Kidney epithelial cell (primary cell): ENCODE measurements around the gene S1PR1. TPM values are rescaled to one million over a fixed set of nuclear protein-coding genes. Genes with fewer than 3 reads are reported as not detected.
"Not testable (repeated sequence)": the region's sequence is repeated elsewhere in the genome, so short reads cannot be mapped to it uniquely, and the experiment has no call there.

Experiments used
- DNase-seq: peaks from one replicate; pipeline ENCODE4 v3.0.0-alpha.2; 2010; ENCODE audit warnings: low read depth
- H3K27me3 ChIP-seq: 2 replicates; pipeline ENCODE4 v1.6.0; 2011; ENCODE audit warnings: low read length; ENCODE audit not compliant: control insufficient read depth, insufficient read depth
- H3K36me3 ChIP-seq: 2 replicates; pipeline ENCODE4 v1.5.1; 2011; ENCODE audit warnings: low read length; ENCODE audit not compliant: control insufficient read depth, insufficient read depth
- H3K4me3 ChIP-seq: 2 replicates; pipeline ENCODE4 v1.5.1; 2011; ENCODE audit warnings: low read depth, mild to moderate bottlenecking, control low read depth, low read length
- total RNA-seq: library from RNA; depleted of rRNA; stranded (reverse); fragments of >200 nt; gene quantifications from 2 replicates; pipeline ENCODE4 v1.2.3, GENCODE V29; 2015
- TF ChIP-seq, protein P1 (sequence below): IDR thresholded peaks from 2 replicates; pipeline ENCODE4 v1.5.1; 2011; ENCODE audit warnings: mild to moderate bottlenecking, moderate library complexity, low read length, control low read depth, inconsistent platforms; ENCODE audit not compliant: insufficient read depth, poor library complexity, severe bottlenecking

S1PR1 gene
- total RNA-seq, 1 donor from 2014 or later: 2.7 TPM

DNA sequence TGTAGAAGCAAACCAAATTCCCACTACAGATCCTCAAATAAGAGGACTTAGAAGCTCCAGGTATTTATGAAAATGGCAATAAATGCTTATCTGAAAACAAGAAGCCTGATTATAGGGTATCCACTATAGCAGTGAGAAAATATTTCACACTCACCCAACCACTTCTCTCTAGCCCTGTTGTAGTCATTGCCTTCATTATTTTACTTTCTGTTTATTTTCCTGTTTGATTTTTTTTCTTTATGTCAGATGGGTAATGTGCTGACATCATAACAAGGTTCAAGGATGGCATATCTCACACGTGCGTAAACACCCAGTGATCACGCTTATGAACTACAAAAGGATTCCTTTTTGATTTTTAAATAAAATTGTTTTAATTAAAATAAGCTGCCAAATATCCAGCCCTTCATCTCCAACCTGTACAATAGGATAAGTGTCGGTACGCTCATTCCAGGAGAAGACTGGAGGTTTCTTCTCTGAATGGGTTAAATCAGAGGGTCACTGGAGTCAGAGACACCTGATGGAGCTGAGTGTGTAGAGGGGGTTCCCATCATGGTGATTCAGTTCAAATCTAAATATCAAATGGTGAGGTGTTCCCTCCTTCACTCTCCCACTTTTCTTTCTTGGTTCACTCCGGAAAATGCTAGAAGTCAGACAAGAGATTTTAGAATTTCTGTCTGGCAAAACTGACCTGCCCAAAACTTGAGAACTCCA is 8.2 kb upstream of the S1PR1 start:
- TF ChIP-seq, protein P1, sequence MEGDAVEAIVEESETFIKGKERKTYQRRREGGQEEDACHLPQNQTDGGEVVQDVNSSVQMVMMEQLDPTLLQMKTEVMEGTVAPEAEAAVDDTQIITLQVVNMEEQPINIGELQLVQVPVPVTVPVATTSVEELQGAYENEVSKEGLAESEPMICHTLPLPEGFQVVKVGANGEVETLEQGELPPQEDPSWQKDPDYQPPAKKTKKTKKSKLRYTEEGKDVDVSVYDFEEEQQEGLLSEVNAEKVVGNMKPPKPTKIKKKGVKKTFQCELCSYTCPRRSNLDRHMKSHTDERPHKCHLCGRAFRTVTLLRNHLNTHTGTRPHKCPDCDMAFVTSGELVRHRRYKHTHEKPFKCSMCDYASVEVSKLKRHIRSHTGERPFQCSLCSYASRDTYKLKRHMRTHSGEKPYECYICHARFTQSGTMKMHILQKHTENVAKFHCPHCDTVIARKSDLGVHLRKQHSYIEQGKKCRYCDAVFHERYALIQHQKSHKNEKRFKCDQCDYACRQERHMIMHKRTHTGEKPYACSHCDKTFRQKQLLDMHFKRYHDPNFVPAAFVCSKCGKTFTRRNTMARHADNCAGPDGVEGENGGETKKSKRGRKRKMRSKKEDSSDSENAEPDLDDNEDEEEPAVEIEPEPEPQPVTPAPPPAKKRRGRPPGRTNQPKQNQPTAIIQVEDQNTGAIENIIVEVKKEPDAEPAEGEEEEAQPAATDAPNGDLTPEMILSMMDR: no peak
- Histone ChIP-seq H3K27me3 (no peaks in the 10 kb centered on the region), H3K4me3 (no peak overlapping the region), H3K36me3 (no peaks in the 10 kb centered on the region)
- no peak for DNase-seq

DNA sequence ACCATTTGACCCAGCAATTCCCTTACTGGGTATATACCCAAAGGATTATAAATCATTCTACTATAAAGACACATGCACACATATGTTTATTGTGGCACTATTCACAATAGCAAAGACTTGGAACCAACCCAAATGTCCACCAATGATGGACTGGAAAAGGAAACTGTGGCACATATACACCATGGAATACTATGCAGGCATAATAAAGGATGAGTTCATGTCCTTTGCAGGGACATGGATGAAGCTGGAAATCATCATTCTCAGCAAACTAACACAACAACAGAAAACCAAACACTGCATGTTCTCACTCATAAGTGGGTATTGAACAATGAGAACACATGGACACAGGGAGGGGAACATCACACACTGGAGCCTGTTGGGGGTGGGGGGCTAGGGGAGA is 4.6 kb upstream of the S1PR1 start:
- not testable (repeated sequence) for H3K36me3 ChIP-seq, H3K27me3 ChIP-seq, H3K4me3 ChIP-seq, DNase-seq

DNA sequence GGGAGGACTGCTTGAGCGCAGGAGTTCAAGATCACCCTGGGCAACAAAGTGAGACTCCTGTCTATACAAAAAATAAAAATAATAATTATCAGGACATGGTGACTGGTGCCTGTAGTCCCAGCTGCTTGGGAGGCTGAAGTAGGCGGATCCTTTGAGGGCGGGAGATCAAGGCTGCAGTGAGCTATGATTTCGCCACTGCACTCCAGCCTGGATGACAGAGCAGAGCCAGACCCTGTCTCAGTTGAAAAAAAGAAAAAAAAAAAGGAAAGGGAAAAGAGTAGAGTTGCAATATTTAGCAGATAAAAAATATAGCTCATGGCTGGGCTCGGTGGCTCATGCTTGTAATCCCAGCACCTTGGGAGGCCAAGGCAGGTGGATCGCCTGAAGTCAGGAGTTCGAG is 3.3 kb upstream of the S1PR1 start:
- H3K27me3 ChIP-seq: no peaks in the 10 kb centered on the region

DNA sequence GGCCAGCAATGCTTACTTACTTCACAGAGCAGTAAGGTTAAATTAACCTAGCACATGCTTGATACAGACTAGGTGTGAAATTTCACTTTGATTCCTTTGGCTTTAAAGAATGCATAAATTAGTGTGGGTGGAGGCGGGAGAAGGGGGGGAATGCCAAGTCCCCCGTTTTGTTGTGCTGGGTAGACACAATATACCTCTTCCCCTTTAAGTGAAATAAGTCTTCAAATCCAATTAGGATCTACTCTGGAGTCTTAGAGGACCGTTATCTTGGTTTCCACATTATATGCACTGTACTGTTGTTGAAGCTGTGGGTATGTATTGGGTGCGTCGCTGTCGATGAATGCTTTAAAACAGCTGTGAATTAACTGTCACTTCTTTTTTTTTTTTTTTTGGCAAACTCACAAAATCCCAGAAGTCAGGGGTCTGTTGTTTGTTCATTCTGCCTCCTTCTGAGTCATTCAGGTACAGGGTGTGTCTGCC is 1.6 kb upstream of the S1PR1 start:
- no peak for DNase-seq
- H3K4me3 ChIP-seq: peak overlapping the region; percentile 74
- TF ChIP-seq, protein P1: no peak
- no peaks in the 10 kb centered on the region for H3K36me3 ChIP-seq
- H3K27me3 ChIP-seq: no peaks in the 10 kb centered on the region

More for the DNA sequence above, 3.3 kb upstream of the S1PR1 start:
- H3K4me3 ChIP-seq: no peak overlapping the region
- DNase-seq: no peak
- no peaks in the 10 kb centered on the region for H3K36me3 ChIP-seq
- TF ChIP-seq, protein P1: no peak

DNA sequence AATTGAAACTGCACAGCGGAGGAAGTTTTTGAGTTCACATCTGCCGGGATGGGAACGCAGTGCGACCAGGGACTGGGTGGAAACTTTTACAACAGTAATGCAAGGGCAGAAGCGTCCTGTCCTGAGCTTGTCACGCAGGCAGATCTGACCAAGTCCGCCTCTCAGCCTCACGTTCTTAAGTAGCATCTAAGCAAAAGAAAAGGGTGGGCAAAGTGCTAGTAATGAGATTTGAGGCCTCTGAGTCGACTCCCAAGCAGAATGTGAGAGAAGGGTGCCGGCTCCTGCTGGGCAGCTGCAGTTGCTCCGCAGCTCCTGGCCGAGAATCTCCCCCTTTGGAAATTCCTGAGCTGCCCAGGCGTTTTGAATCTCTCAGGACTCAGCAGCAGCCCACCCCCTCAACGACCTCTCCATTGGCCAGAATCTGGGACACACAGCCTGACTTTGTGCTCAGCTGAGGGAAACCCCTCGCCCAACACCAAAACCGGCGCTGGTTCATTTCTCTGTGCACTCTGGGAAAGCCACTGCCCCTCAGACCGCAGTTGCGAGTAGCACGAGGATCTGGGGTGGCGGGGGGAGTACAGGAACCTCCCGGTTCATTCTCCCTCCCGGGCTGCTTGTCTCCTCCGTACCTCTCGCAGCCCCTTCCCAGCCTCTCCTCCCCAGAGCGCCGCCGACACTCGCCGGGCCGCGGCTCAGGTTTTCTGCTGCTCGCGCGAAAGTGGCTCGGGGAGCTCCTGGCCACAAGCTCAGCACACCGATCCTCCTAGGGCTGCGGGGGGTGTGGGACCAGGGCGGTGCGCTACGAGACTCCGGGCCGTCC is 913 bp upstream of the S1PR1 start:
- TF ChIP-seq, protein P1: no peak
- Histone ChIP-seq H3K36me3 (no peaks in the 10 kb centered on the region), H3K27me3 (no peaks in the 10 kb centered on the region), H3K4me3 (peak overlapping the region; percentile 74)
- DNase-seq: no peak

DNA sequence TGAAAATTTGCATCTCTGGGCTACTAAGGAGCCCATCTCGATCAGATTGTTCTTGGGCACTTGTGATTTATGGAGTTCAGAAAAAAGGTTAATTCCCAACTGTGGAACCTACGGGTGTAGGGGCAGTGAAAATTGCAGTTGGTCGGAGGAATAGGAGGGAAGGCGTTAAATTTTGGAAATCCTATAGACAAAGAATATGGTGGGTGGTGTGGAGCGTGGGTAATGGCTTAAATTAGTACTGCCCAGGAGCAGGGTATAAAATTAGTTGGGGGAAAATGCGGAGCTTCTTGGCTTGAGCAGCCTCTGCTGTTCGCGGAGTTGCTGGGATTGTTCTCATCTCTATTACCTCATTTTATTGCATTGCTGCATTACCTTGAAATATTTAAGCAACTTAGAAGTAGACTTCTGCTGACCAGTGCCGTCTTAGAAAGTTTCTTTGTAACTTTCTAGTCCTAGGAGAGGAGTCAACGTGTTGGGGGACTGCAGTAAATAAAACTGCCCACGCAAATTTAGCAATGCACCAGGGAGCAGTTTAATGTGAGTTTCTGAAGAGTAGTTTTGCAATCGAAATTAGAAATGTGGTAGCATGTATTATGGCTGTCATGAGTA is 514 bp downstream of the S1PR1 start:
- no peak for DNase-seq
- Histone ChIP-seq H3K27me3 (no peaks in the 10 kb centered on the region), H3K4me3 (peak overlapping the region; percentile 74), H3K36me3 (no peaks in the 10 kb centered on the region)
- TF ChIP-seq, protein P1: peak; percentile 32
